GM11168 (cell line): ENCODE measurements around the gene PNLIPRP2.

Source experiments
- in situ Hi-C: fragments of 300-500 bp; cut with MboI; formaldehyde crosslinking; loops from one replicate; pipeline ENCODE4 v1.12.0; 2022; ENCODE audit warnings: low sequenced_read_pairs; ENCODE audit not compliant: unreplicated experiment

The PNLIPRP2 gene

GRCh38 chr10:116648903-116649302, 28.1 kb downstream of the PNLIPRP2 start:
- in situ Hi-C loops: no loop called here

GRCh38 chr10:116653885-116654284, 33.1 kb downstream of the PNLIPRP2 start:
- in situ Hi-C loops: no loop called here

GRCh38 chr10:116654816-116655215, 34.1 kb downstream of the PNLIPRP2 start:
- in situ Hi-C loops: no loop called here

GRCh38 chr10:116655568-116655967, 34.8 kb downstream of the PNLIPRP2 start:
- in situ Hi-C loops: no loop called here

GRCh38 chr10:116656044-116656443, 35.3 kb downstream of the PNLIPRP2 start:
- in situ Hi-C loops: no loop called here

- in situ Hi-C loops: no loop called here
These were observed 37.3 kb downstream of the PNLIPRP2 start for GRCh38 chr10:116657863-116658551.

GRCh38 chr10:116659049-116659670, 38.4 kb downstream of the PNLIPRP2 start:
- in situ Hi-C loops: no loop called here

GRCh38 chr10:116660860-116661259, 40.1 kb downstream of the PNLIPRP2 start:
- in situ Hi-C loops: no loop called here

GRCh38 chr10:116663342-116663741, 42.6 kb downstream of the PNLIPRP2 start:
- in situ Hi-C loops: no loop called here

- in situ Hi-C loops: no loop called here
These were observed 43.9 kb downstream of the PNLIPRP2 start for GRCh38 chr10:116664631-116665030.

- in situ Hi-C loops: no loop called here
These were observed 44.9 kb downstream of the PNLIPRP2 start for GRCh38 chr10:116665541-116666125.

- in situ Hi-C loops: no loop called here
These were observed 46.7 kb downstream of the PNLIPRP2 start for GRCh38 chr10:116667484-116667883.

- in situ Hi-C loops: no loop called here
These were observed 47.3 kb downstream of the PNLIPRP2 start for GRCh38 chr10:116668018-116668417.

GRCh38 chr10:116668446-116668845, 47.7 kb downstream of the PNLIPRP2 start:
- in situ Hi-C loops: no loop called here

- in situ Hi-C loops: no loop called here
These were observed 48.3 kb downstream of the PNLIPRP2 start for GRCh38 chr10:116669080-116669479.

- in situ Hi-C loops: no loop called here
These were observed 49.3 kb downstream of the PNLIPRP2 start for GRCh38 chr10:116669832-116670644.

GRCh38 chr10:116670706-116671105, 50.0 kb downstream of the PNLIPRP2 start:
- in situ Hi-C loops: no loop called here

- in situ Hi-C loops: no loop called here
These were observed 50.6 kb downstream of the PNLIPRP2 start for GRCh38 chr10:116671274-116671926.

GRCh38 chr10:116672891-116673290, 52.1 kb downstream of the PNLIPRP2 start:
- in situ Hi-C loops: no loop called here

GRCh38 chr10:116673866-116674265, 53.1 kb downstream of the PNLIPRP2 start:
- in situ Hi-C loops: no loop called here
